Measurements from ENCODE around the gene XAGE1A.
"Not testable (repeated sequence)": the region's sequence is repeated elsewhere in the genome, so short reads cannot be mapped to it uniquely, and the experiment has no call there.

Gene XAGE1A

GRCh38 chrX:52495545-52496418 lies at the start of gene XAGE1A:
Gene XAGE1A (plus strand): TSS chrX:52495808. CDS start chrX:52497362, 1,554 bp downstream.
- not testable (repeated sequence) for H3K4me1 ChIP-seq (ENCODE audit: control insufficient read depth in 2 of 2, insufficient read depth in 2 of 2, low read length in 2 of 2); H3K36me3 ChIP-seq (ENCODE audit: control insufficient read depth in 2 of 2, insufficient read depth in 2 of 2, low read length in 2 of 2); H3K4me3 ChIP-seq (ENCODE audit: low read length in 2 of 2); H3K27me3 ChIP-seq (ENCODE audit: control insufficient read depth in 2 of 2, insufficient read depth in 2 of 2, low read length in 2 of 2); H3K27ac ChIP-seq (ENCODE audit: low read depth in 2 of 2, low read length in 2 of 2); H3K9ac ChIP-seq (ENCODE audit: low read depth in 1 of 2, low read length in 2 of 2); H3K9me3 ChIP-seq (ENCODE audit: control insufficient read depth in 2 of 2, low read length in 2 of 2)

GRCh38 chrX:52452031-52452430 lies 43.6 kb upstream of the XAGE1A start:
- H3K4me1 ChIP-seq (ENCODE audit: control insufficient read depth in 2 of 2, insufficient read depth in 2 of 2, low read length in 2 of 2); H3K9ac ChIP-seq (ENCODE audit: low read depth in 1 of 2, low read length in 2 of 2); H3K36me3 ChIP-seq (ENCODE audit: control insufficient read depth in 2 of 2, insufficient read depth in 2 of 2, low read length in 2 of 2): not testable (repeated sequence)

GRCh38 chrX:52471301-52471700 lies 24.3 kb upstream of the XAGE1A start:
- not testable (repeated sequence) for H3K27me3 ChIP-seq (ENCODE audit: control insufficient read depth in 2 of 2, insufficient read depth in 2 of 2, low read length in 2 of 2); H3K4me1 ChIP-seq (ENCODE audit: control insufficient read depth in 2 of 2, insufficient read depth in 2 of 2, low read length in 2 of 2); H3K9ac ChIP-seq (ENCODE audit: low read depth in 1 of 2, low read length in 2 of 2); H3K36me3 ChIP-seq (ENCODE audit: control insufficient read depth in 2 of 2, insufficient read depth in 2 of 2, low read length in 2 of 2); H3K27ac ChIP-seq (ENCODE audit: low read depth in 2 of 2, low read length in 2 of 2); H3K9me3 ChIP-seq (ENCODE audit: control insufficient read depth in 2 of 2, low read length in 2 of 2); H3K4me3 ChIP-seq (ENCODE audit: low read length in 2 of 2)

More at GRCh38 chrX:52452031-52452430, 43.6 kb upstream of the XAGE1A start:
- not testable (repeated sequence) for H3K27ac ChIP-seq (ENCODE audit: low read depth in 2 of 2, low read length in 2 of 2); H3K4me3 ChIP-seq (ENCODE audit: low read length in 2 of 2); H3K9me3 ChIP-seq (ENCODE audit: control insufficient read depth in 2 of 2, low read length in 2 of 2); H3K27me3 ChIP-seq (ENCODE audit: control insufficient read depth in 2 of 2, insufficient read depth in 2 of 2, low read length in 2 of 2)

- not testable (repeated sequence) for H3K36me3 ChIP-seq (ENCODE audit: control insufficient read depth in 2 of 2, insufficient read depth in 2 of 2, low read length in 2 of 2); H3K27me3 ChIP-seq (ENCODE audit: control insufficient read depth in 2 of 2, insufficient read depth in 2 of 2, low read length in 2 of 2); H3K27ac ChIP-seq (ENCODE audit: low read depth in 2 of 2, low read length in 2 of 2); H3K4me3 ChIP-seq (ENCODE audit: low read length in 2 of 2); H3K9ac ChIP-seq (ENCODE audit: low read depth in 1 of 2, low read length in 2 of 2); H3K4me1 ChIP-seq (ENCODE audit: control insufficient read depth in 2 of 2, insufficient read depth in 2 of 2, low read length in 2 of 2); H3K9me3 ChIP-seq (ENCODE audit: control insufficient read depth in 2 of 2, low read length in 2 of 2)
Observed at GRCh38 chrX:52496419-52496772, 788 bp downstream of the XAGE1A start.

- not testable (repeated sequence) for H3K4me1 ChIP-seq (ENCODE audit: control insufficient read depth in 2 of 2, insufficient read depth in 2 of 2, low read length in 2 of 2); H3K27ac ChIP-seq (ENCODE audit: low read depth in 2 of 2, low read length in 2 of 2); H3K9me3 ChIP-seq (ENCODE audit: control insufficient read depth in 2 of 2, low read length in 2 of 2); H3K36me3 ChIP-seq (ENCODE audit: control insufficient read depth in 2 of 2, insufficient read depth in 2 of 2, low read length in 2 of 2); H3K9ac ChIP-seq (ENCODE audit: low read depth in 1 of 2, low read length in 2 of 2); H3K27me3 ChIP-seq (ENCODE audit: control insufficient read depth in 2 of 2, insufficient read depth in 2 of 2, low read length in 2 of 2); H3K4me3 ChIP-seq (ENCODE audit: low read length in 2 of 2)
Observed at GRCh38 chrX:52501362-52501761, 5.8 kb downstream of the XAGE1A start.

- H3K4me3 ChIP-seq (ENCODE audit: low read length in 2 of 2) = no peak overlapping the region
- no peaks in the 10 kb centered on the region for H3K36me3 ChIP-seq (ENCODE audit: control insufficient read depth in 2 of 2, insufficient read depth in 2 of 2, low read length in 2 of 2)
- H3K27me3 ChIP-seq (ENCODE audit: control insufficient read depth in 2 of 2, insufficient read depth in 2 of 2, low read length in 2 of 2) = peaks cover 6 to 10% of the 10 kb centered on the region in 2 donors
- no peak overlapping the region for H3K9ac ChIP-seq (ENCODE audit: low read depth in 1 of 2, low read length in 2 of 2)
- no peaks in the 10 kb centered on the region for H3K9me3 ChIP-seq (ENCODE audit: control insufficient read depth in 2 of 2, low read length in 2 of 2)
- H3K27ac ChIP-seq (ENCODE audit: low read depth in 2 of 2, low read length in 2 of 2) = no peak overlapping the region
- H3K4me1 ChIP-seq (ENCODE audit: control insufficient read depth in 2 of 2, insufficient read depth in 2 of 2, low read length in 2 of 2) = no peaks in the 10 kb centered on the region
Observed at GRCh38 chrX:52504551-52504950, 8.9 kb downstream of the XAGE1A start.

GRCh38 chrX:52507331-52507730 lies 11.7 kb downstream of the XAGE1A start:
- no peak overlapping the region for H3K9ac ChIP-seq (ENCODE audit: low read depth in 1 of 2, low read length in 2 of 2)
- no peak overlapping the region for H3K4me3 ChIP-seq (ENCODE audit: low read length in 2 of 2)
- H3K27ac ChIP-seq (ENCODE audit: low read depth in 2 of 2, low read length in 2 of 2) = no peak overlapping the region
- no peaks in the 10 kb centered on the region for H3K36me3 ChIP-seq (ENCODE audit: control insufficient read depth in 2 of 2, insufficient read depth in 2 of 2, low read length in 2 of 2)
- H3K4me1 ChIP-seq (ENCODE audit: control insufficient read depth in 2 of 2, insufficient read depth in 2 of 2, low read length in 2 of 2) = no peaks in the 10 kb centered on the region
- peaks cover 10 to 11% of the 10 kb centered on the region in 2 donors for H3K27me3 ChIP-seq (ENCODE audit: control insufficient read depth in 2 of 2, insufficient read depth in 2 of 2, low read length in 2 of 2)
- H3K9me3 ChIP-seq (ENCODE audit: control insufficient read depth in 2 of 2, low read length in 2 of 2) = no peaks in the 10 kb centered on the region

GRCh38 chrX:52509916-52510315 lies 14.3 kb downstream of the XAGE1A start:
- Histone ChIP-seq H3K9me3 (ENCODE audit: control insufficient read depth in 2 of 2, low read length in 2 of 2) (no peaks in the 10 kb centered on the region), H3K27me3 (ENCODE audit: control insufficient read depth in 2 of 2, insufficient read depth in 2 of 2, low read length in 2 of 2) (peaks cover 6 to 9% of the 10 kb centered on the region in 2 donors), H3K27ac (ENCODE audit: low read depth in 2 of 2, low read length in 2 of 2) (no peak overlapping the region), H3K36me3 (ENCODE audit: control insufficient read depth in 2 of 2, insufficient read depth in 2 of 2, low read length in 2 of 2) (no peaks in the 10 kb centered on the region), H3K9ac (ENCODE audit: low read depth in 1 of 2, low read length in 2 of 2) (no peak overlapping the region), H3K4me1 (ENCODE audit: control insufficient read depth in 2 of 2, insufficient read depth in 2 of 2, low read length in 2 of 2) (no peaks in the 10 kb centered on the region), H3K4me3 (ENCODE audit: low read length in 2 of 2) (no peak overlapping the region)

- not testable (repeated sequence) for H3K9ac ChIP-seq (ENCODE audit: low read depth in 1 of 2, low read length in 2 of 2); H3K9me3 ChIP-seq (ENCODE audit: control insufficient read depth in 2 of 2, low read length in 2 of 2); H3K27ac ChIP-seq (ENCODE audit: low read depth in 2 of 2, low read length in 2 of 2); H3K4me1 ChIP-seq (ENCODE audit: control insufficient read depth in 2 of 2, insufficient read depth in 2 of 2, low read length in 2 of 2); H3K27me3 ChIP-seq (ENCODE audit: control insufficient read depth in 2 of 2, insufficient read depth in 2 of 2, low read length in 2 of 2); H3K4me3 ChIP-seq (ENCODE audit: low read length in 2 of 2); H3K36me3 ChIP-seq (ENCODE audit: control insufficient read depth in 2 of 2, insufficient read depth in 2 of 2, low read length in 2 of 2)
Observed at GRCh38 chrX:52511126-52511525, 15.5 kb downstream of the XAGE1A start.

- not testable (repeated sequence) for H3K27me3 ChIP-seq (ENCODE audit: control insufficient read depth in 2 of 2, insufficient read depth in 2 of 2, low read length in 2 of 2); H3K4me1 ChIP-seq (ENCODE audit: control insufficient read depth in 2 of 2, insufficient read depth in 2 of 2, low read length in 2 of 2); H3K4me3 ChIP-seq (ENCODE audit: low read length in 2 of 2); H3K36me3 ChIP-seq (ENCODE audit: control insufficient read depth in 2 of 2, insufficient read depth in 2 of 2, low read length in 2 of 2); H3K9ac ChIP-seq (ENCODE audit: low read depth in 1 of 2, low read length in 2 of 2); H3K9me3 ChIP-seq (ENCODE audit: control insufficient read depth in 2 of 2, low read length in 2 of 2); H3K27ac ChIP-seq (ENCODE audit: low read depth in 2 of 2, low read length in 2 of 2)
Observed at GRCh38 chrX:52516110-52516986, 20.7 kb downstream of the XAGE1A start.

Data from mucosa of rectum (tissue), 2 donors.